ENCODE measurements around the gene FCER1G. TPM values are rescaled to one million over a fixed set of nuclear protein-coding genes. Genes with fewer than 3 reads are reported as not detected.

FCER1G gene
- total RNA-seq = 6.9 TPM
- polyA plus RNA-seq (ENCODE audit: insufficient read depth in 1 of 8, insufficient read length in 8 of 8, low replicate concordance in 1 of 8) = 10 to 100 TPM; 13.2 to 24.9 (median 20.4) TPM
- long read RNA-seq, donor 1, partial matches to known transcripts = 0 of 3 reads
- long read RNA-seq, donor 1, other reads (novel, unspliced or antisense) = 0 of 3 reads
- long read RNA-seq, donor 2, partial matches to known transcripts = 0 of 3 reads
- long read RNA-seq, donor 2, other reads (novel, unspliced or antisense) = 0 of 3 reads
- long read RNA-seq, donor 3, transcript FCER1G-201 (5 exons, 591 nt) = major isoform, 14 of 14 reads
- long read RNA-seq, donor 3, partial matches to known transcripts = 0 of 14 reads
- long read RNA-seq, donor 3, other reads (novel, unspliced or antisense) = 0 of 14 reads
- long read RNA-seq, donor 4, transcript FCER1G-201 (5 exons, 591 nt) = major isoform, 8 of 8 reads
- long read RNA-seq, donor 4, partial matches to known transcripts = 0 of 8 reads
- long read RNA-seq, donor 4, other reads (novel, unspliced or antisense) = 0 of 8 reads
- long read RNA-seq, donor 5, transcript FCER1G-201 (5 exons, 591 nt) = major isoform, 17 of 17 reads
- long read RNA-seq, donor 5, partial matches to known transcripts = 0 of 17 reads
- long read RNA-seq, donor 5, other reads (novel, unspliced or antisense) = 0 of 17 reads
- long read RNA-seq, donor 6, transcript FCER1G-201 (5 exons, 591 nt) = major isoform, 11 of 12 reads
- long read RNA-seq, donor 6, partial matches to known transcripts = 0 of 12 reads
- long read RNA-seq, donor 6, other reads (novel, unspliced or antisense) = 0 of 12 reads
- long read RNA-seq, donor 7, partial matches to known transcripts = 0 of 9 reads
- long read RNA-seq, donor 7, other reads (novel, unspliced or antisense) = 5 of 9 reads
- long read RNA-seq, donor 8, transcript FCER1G-201 (5 exons, 591 nt) = major isoform, 8 of 8 reads
- long read RNA-seq, donor 8, partial matches to known transcripts = 0 of 8 reads
- long read RNA-seq, donor 8, other reads (novel, unspliced or antisense) = 0 of 8 reads
- long read RNA-seq, donor 9, transcript FCER1G-201 (5 exons, 591 nt) = major isoform, 8 of 9 reads
- long read RNA-seq, donor 9, partial matches to known transcripts = 0 of 9 reads
- long read RNA-seq, donor 9, other reads (novel, unspliced or antisense) = 0 of 9 reads
- long read RNA-seq, donor 10, transcript FCER1G-201 (5 exons, 591 nt) = major isoform, 14 of 26 reads
- long read RNA-seq, donor 10, partial matches to known transcripts = 6 of 26 reads
- long read RNA-seq, donor 10, other reads (novel, unspliced or antisense) = 5 of 26 reads
- long read RNA-seq, donor 11, transcript FCER1G-201 (5 exons, 591 nt) = major isoform, 12 of 18 reads
- long read RNA-seq, donor 11, partial matches to known transcripts = 0 of 18 reads
- long read RNA-seq, donor 11, other reads (novel, unspliced or antisense) = 5 of 18 reads

DNA sequence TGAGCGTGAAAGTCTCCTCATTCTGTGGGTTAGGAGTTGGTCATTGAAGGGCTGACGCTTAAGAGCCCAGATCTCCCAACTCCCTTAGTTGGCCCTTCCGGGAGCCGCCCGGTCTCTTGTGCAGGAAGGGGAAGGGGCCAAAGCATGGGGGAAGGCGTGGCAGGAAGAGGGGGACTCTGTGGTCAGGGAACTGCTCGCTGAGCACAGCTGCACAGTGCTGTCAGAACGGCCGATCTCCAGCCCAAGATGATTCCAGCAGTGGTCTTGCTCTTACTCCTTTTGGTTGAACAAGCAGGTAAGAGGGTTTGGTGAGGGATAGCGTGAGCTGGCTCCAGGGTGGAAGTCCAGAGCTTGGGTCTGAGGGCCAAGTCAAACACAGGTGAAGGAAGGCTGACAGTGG is at the start of gene FCER1G:
FCER1G (plus strand) TSS at position 220 of the 400 bp plus-strand sequence; CDS start at position 247, 27 bp downstream.
- H3K9me3 ChIP-seq (replicated peaks; ENCODE audit: control insufficient read depth, low read depth, low read length) = no peaks in the 10 kb centered on the region
- H3K4me3 ChIP-seq (ENCODE audit: low read length) = peak within 1 kb of the TSS; percentile 34
- H3K36me3 ChIP-seq (ENCODE audit: control insufficient read depth, insufficient read depth, low read length) = peaks cover 45% of the 10 kb centered on the region
- 48% methylated on average over 8 of the region's 10 CpGs for WGBS (ENCODE audit: insufficient coverage)
- peak within 1 kb of the TSS; percentile 20 for H3K27ac ChIP-seq (ENCODE audit: low read length)
- H3K4me1 ChIP-seq (ENCODE audit: control insufficient read depth, insufficient read depth, low read length) = peaks cover 3% of the 10 kb centered on the region
- H3K27me3 ChIP-seq (ENCODE audit: control insufficient read depth, insufficient read depth, low read length) = no peaks in the 10 kb centered on the region
- peak; percentile 69 for DNase-seq

GRCh38 chr1:161165742-161166668 is 49.1 kb upstream of the FCER1G start, which contains the start of gene PPOX:
Gene PPOX (plus strand): TSS chr1:161166426. CDS start chr1:161166848, 422 bp downstream.
- WGBS (ENCODE audit: insufficient coverage) = 1% methylated on average over 43 of the region's 54 CpGs
- peak; percentile 100 for DNase-seq
- Histone ChIP-seq H3K4me3 (ENCODE audit: low read length) (peak within 1 kb of the TSS; percentile 78), H3K9me3 (replicated peaks; ENCODE audit: control insufficient read depth, low read depth, low read length) (no peaks in the 10 kb centered on the region), H3K27me3 (ENCODE audit: control insufficient read depth, insufficient read depth, low read length) (no peaks in the 10 kb centered on the region), H3K36me3 (ENCODE audit: control insufficient read depth, insufficient read depth, low read length) (peaks cover 61% of the 10 kb centered on the region), H3K4me1 (ENCODE audit: control insufficient read depth, insufficient read depth, low read length) (peaks cover 25% of the 10 kb centered on the region), H3K27ac (ENCODE audit: low read length) (peak within 1 kb of the TSS; percentile 92)

DNA sequence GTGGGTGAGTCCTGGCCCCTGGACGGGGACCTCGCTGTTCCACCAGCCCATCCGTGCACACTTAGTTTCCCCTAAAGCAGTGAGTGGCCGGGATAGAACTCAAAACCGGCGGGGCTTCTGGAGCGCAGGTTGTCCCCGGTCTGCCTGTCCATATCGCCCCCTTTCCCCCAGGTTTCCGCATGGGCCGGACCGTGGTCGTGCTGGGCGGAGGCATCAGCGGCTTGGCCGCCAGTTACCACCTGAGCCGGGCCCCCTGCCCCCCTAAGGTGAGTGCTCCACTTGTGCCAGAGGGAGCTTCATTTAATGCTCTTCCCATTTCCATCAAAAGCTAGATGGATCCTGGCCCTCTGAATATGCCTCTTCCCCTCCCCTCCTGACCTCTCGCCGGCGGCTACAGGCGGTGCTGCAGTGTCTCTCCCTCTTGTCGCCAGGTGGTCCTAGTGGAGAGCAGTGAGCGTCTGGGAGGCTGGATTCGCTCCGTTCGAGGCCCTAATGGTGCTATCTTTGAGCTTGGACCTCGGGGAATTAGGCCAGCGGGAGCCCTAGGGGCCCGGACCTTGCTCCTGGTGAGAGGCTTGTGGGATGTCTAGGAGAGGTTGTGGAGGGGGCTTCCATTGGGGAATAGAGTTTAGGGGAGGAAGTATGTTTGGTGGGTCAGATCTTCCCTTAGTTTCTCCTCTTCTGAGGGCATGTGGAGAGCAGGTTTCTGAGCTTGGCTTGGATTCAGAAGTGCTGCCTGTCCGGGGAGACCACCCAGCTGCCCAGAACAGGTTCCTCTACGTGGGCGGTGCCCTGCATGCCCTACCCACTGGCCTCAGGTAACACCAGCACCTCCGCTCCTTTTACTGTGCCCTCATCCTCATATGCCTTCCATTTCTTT is 48.2 kb upstream of the FCER1G start:
- Histone ChIP-seq H3K4me1 (ENCODE audit: control insufficient read depth, insufficient read depth, low read length) (peaks cover 21% of the 10 kb centered on the region), H3K27me3 (ENCODE audit: control insufficient read depth, insufficient read depth, low read length) (no peaks in the 10 kb centered on the region), H3K27ac (ENCODE audit: low read length) (peak overlapping the region; percentile 92), H3K4me3 (ENCODE audit: low read length) (peak overlapping the region; percentile 78), H3K9me3 (replicated peaks; ENCODE audit: control insufficient read depth, low read depth, low read length) (no peaks in the 10 kb centered on the region), H3K36me3 (ENCODE audit: control insufficient read depth, insufficient read depth, low read length) (peaks cover 62% of the 10 kb centered on the region)
- under 1% methylated on average over 30 of the region's 33 CpGs for WGBS (ENCODE audit: insufficient coverage)
- DNase-seq = peak; percentile 21

DNA sequence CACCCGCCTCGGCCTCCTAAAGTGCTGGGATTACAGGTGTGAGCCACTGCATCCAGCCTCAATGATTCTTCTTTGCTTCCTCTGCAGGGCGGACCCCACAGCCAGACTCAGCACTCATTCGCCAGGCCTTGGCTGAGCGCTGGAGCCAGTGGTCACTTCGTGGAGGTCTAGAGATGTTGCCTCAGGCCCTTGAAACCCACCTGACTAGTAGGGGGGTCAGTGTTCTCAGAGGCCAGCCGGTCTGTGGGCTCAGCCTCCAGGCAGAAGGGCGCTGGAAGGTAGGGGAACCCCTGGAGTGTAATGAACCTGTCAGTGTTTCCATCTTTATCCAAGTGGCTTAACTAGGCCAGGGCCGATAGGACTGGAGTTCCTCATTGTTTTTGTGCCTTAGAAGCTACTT is 46.2 kb upstream of the FCER1G start:
- no peaks in the 10 kb centered on the region for H3K9me3 ChIP-seq (replicated peaks; ENCODE audit: control insufficient read depth, low read depth, low read length)
- H3K4me1 ChIP-seq (ENCODE audit: control insufficient read depth, insufficient read depth, low read length) = peaks cover 33% of the 10 kb centered on the region
- H3K36me3 ChIP-seq (ENCODE audit: control insufficient read depth, insufficient read depth, low read length) = peaks cover 63% of the 10 kb centered on the region
- DNase-seq = no peak
- H3K27ac ChIP-seq (ENCODE audit: low read length) = no peak overlapping the region
- 90% methylated on average over 8 of the region's 9 CpGs for WGBS (ENCODE audit: insufficient coverage)
- H3K27me3 ChIP-seq (ENCODE audit: control insufficient read depth, insufficient read depth, low read length) = no peaks in the 10 kb centered on the region
- no peak overlapping the region for H3K4me3 ChIP-seq (ENCODE audit: low read length)

DNA sequence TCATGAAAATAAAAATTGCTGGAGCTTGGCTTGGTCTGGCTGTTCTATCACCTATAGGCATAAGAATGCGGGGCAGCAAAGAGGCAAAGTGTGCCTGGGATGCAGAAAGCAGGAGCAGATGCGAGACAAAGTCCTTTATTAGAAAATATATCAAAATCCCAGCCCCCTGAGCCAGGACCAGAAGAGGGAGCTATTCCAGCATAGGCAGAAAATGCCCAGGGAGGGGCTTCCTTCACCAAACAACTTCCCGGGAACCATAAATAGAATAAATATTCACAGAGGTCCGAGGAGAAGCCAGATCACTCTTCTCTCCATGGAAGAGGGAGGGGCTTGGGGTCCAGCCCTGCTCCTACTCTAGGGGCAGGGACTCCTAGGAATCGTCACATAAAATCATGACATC is 43.9 kb upstream of the FCER1G start:
- DNase-seq = no peak
- peaks cover 24% of the 10 kb centered on the region for H3K4me1 ChIP-seq (ENCODE audit: control insufficient read depth, insufficient read depth, low read length)
- WGBS (ENCODE audit: insufficient coverage) = no CpG with 5 or more reads among the region's 5 CpGs
- H3K4me3 ChIP-seq (ENCODE audit: low read length) = no peak overlapping the region
- no peak overlapping the region for H3K27ac ChIP-seq (ENCODE audit: low read length)
- no peaks in the 10 kb centered on the region for H3K27me3 ChIP-seq (ENCODE audit: control insufficient read depth, insufficient read depth, low read length)
- no peaks in the 10 kb centered on the region for H3K9me3 ChIP-seq (replicated peaks; ENCODE audit: control insufficient read depth, low read depth, low read length)
- peaks cover 70% of the 10 kb centered on the region for H3K36me3 ChIP-seq (ENCODE audit: control insufficient read depth, insufficient read depth, low read length)

GRCh38 chr1:161171696-161172095 is 43.4 kb upstream of the FCER1G start:
- Histone ChIP-seq H3K36me3 (ENCODE audit: control insufficient read depth, insufficient read depth, low read length) (peaks cover 71% of the 10 kb centered on the region), H3K9me3 (replicated peaks; ENCODE audit: control insufficient read depth, low read depth, low read length) (no peaks in the 10 kb centered on the region), H3K27ac (ENCODE audit: low read length) (no peak overlapping the region), H3K27me3 (ENCODE audit: control insufficient read depth, insufficient read depth, low read length) (no peaks in the 10 kb centered on the region), H3K4me1 (ENCODE audit: control insufficient read depth, insufficient read depth, low read length) (peaks cover 27% of the 10 kb centered on the region), H3K4me3 (ENCODE audit: low read length) (no peak overlapping the region)
- no peak for DNase-seq
- 87% methylated on average over 10 of the region's 12 CpGs for WGBS (ENCODE audit: insufficient coverage)

GRCh38 chr1:161172349-161172748 is 42.7 kb upstream of the FCER1G start:
- no peaks in the 10 kb centered on the region for H3K27me3 ChIP-seq (ENCODE audit: control insufficient read depth, insufficient read depth, low read length)
- no peak overlapping the region for H3K4me3 ChIP-seq (ENCODE audit: low read length)
- no peaks in the 10 kb centered on the region for H3K9me3 ChIP-seq (replicated peaks; ENCODE audit: control insufficient read depth, low read depth, low read length)
- H3K27ac ChIP-seq (ENCODE audit: low read length) = no peak overlapping the region
- WGBS (ENCODE audit: insufficient coverage) = no CpG with 5 or more reads among the region's 1 CpG
- no peak for DNase-seq
- H3K4me1 ChIP-seq (ENCODE audit: control insufficient read depth, insufficient read depth, low read length) = peaks cover 22% of the 10 kb centered on the region
- H3K36me3 ChIP-seq (ENCODE audit: control insufficient read depth, insufficient read depth, low read length) = peaks cover 71% of the 10 kb centered on the region

DNA sequence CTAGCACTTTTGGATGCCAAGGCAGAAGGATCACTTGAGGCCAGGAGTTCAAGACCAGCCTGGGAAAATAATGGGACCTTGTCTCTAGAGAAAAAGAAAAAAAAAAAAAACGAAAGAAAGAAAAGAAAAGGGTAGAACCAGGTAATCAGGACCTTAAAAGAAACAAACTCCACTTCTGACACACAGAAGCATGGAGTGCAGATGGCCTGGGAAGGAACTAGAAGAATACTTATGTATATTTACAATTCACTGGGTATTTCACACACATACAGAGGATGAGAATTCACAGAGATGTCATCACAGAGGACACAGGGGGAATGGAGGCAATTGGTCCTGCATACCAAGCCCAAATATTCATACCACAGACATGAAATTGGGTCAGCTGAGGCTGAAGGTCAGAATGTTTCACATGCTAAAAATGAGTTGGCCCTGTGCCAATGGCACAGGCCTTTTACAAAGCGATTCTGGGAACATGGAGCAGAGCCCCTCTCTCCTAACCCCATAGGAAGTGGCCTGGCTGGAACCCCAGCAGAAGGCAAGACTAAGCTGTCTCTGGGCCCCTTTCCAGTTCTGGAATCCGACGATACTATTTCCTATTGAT is 42.2 kb upstream of the FCER1G start:
- H3K4me3 ChIP-seq (ENCODE audit: low read length) = no peak overlapping the region
- 20% methylated on average over 1 of the region's 4 CpGs for WGBS (ENCODE audit: insufficient coverage)
- no peak overlapping the region for H3K27ac ChIP-seq (ENCODE audit: low read length)
- DNase-seq = peak; percentile 72
- H3K27me3 ChIP-seq (ENCODE audit: control insufficient read depth, insufficient read depth, low read length) = no peaks in the 10 kb centered on the region
- peaks cover 25% of the 10 kb centered on the region for H3K4me1 ChIP-seq (ENCODE audit: control insufficient read depth, insufficient read depth, low read length)
- H3K36me3 ChIP-seq (ENCODE audit: control insufficient read depth, insufficient read depth, low read length) = peaks cover 70% of the 10 kb centered on the region
- H3K9me3 ChIP-seq (replicated peaks; ENCODE audit: control insufficient read depth, low read depth, low read length) = no peaks in the 10 kb centered on the region

Data from muscle of leg (tissue), 16 donors.